ENCODE results near the gene NFIL3.

The NFIL3 gene

DNA sequence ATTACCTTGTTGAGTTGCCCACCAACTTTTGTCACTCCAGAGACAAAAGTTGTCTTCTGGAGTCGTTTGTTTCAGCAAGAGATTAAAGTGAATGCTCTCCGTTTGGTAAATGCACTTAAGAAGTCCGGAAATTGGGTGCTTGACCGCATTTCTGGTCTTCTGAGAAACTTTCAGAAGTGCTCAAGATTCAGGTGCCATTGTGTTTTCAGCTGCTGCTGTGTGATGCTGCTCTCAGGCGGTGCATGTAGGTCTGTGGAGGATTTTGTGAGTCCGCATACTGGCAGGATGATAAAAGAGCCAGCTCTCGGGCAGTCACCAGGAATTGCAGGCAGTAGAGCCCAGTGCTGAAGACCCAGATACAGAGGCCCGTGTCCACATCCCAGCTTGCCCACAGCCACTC lies 5.9 kb upstream of the NFIL3 start:
- Mint-ChIP-seq H3K9me3 (peaks cover 4% of the 10 kb centered on the region), H3K4me1 (peaks cover 9% of the 10 kb centered on the region), H3K27ac (no peak overlapping the region), H3K4me3 (no peak overlapping the region), H3K36me3 (ENCODE audit: low read depth) (no peaks in the 10 kb centered on the region), H3K27me3 (ENCODE audit: low read depth, poor library complexity) (peaks cover 54% of the 10 kb centered on the region)
- DNase-seq, result no peak
- TF ChIP-seq, protein P1, sequence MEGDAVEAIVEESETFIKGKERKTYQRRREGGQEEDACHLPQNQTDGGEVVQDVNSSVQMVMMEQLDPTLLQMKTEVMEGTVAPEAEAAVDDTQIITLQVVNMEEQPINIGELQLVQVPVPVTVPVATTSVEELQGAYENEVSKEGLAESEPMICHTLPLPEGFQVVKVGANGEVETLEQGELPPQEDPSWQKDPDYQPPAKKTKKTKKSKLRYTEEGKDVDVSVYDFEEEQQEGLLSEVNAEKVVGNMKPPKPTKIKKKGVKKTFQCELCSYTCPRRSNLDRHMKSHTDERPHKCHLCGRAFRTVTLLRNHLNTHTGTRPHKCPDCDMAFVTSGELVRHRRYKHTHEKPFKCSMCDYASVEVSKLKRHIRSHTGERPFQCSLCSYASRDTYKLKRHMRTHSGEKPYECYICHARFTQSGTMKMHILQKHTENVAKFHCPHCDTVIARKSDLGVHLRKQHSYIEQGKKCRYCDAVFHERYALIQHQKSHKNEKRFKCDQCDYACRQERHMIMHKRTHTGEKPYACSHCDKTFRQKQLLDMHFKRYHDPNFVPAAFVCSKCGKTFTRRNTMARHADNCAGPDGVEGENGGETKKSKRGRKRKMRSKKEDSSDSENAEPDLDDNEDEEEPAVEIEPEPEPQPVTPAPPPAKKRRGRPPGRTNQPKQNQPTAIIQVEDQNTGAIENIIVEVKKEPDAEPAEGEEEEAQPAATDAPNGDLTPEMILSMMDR (IDR thresholded peaks at IDR 0.05), result no peak

DNA sequence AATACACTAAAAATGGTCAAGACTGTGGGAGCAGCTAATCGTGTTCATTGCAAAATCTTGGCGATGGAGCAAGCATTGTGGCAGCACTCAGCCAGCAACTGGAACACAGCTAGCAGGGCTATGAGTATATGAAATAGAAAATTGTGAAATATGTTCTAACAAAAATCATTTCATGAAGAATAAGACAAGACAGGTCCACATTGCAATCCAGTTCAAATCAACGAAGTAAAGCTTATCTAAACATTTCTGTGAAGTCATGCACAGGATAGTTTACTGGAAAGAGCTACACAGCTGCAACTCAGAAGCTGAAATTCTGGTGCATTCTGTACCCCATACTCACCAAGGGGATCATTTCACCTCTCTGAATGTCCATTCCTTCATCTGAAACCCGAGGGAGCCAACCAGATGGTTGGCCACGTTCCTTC lies 5.3 kb upstream of the NFIL3 start:
- no peak for DNase-seq
- Mint-ChIP-seq H3K4me3 (no peak overlapping the region), H3K4me1 (peaks cover 10% of the 10 kb centered on the region), H3K9me3 (peaks cover 4% of the 10 kb centered on the region), H3K27ac (no peak overlapping the region), H3K36me3 (ENCODE audit: low read depth) (no peaks in the 10 kb centered on the region), H3K27me3 (ENCODE audit: low read depth, poor library complexity) (peaks cover 56% of the 10 kb centered on the region)
- TF ChIP-seq, protein P1 (IDR thresholded peaks at IDR 0.05), result no peak

DNA sequence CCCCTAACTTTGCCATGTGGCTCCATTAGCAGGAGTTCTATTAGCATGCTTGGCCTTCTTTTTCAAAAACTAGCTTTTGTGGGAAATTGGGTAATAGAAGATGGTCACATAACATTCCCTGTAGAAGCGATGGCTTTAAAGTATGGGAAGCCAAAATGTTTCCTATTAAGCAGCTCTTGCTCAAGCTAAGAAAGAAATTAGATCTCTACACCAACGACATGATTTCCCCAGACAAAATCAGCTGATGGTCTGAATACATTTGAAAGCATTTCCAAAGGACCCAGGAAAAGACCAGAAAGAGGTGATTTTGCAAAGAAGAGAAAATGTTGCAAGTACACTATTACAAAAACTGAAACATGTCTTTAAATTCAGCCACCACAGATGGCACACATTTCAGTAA lies 4.8 kb upstream of the NFIL3 start:
- H3K4me3 Mint-ChIP-seq, result no peak overlapping the region

DNA sequence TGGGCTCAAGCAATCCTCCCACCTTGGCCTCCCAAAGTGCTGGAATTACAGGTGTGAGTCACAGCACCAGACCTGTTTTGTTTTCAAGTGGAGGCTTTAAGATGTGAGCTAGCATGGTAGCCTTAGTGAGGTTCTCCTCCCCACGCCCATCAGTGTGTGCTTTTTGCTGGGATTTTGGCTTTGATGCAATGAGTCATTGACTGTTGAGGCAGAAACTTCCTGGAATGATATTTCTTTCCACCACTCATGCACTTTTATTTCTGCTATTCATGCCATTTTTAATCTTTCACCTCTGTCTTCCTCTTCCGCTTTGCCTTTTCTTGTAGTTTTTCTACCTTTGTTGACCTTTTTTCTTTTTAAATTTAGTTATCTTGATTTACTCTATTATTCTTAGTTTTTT lies 4.2 kb upstream of the NFIL3 start:
- Mint-ChIP-seq H3K36me3 (ENCODE audit: low read depth) (no peaks in the 10 kb centered on the region), H3K27ac (no peak overlapping the region), H3K4me3 (no peak overlapping the region), H3K27me3 (ENCODE audit: low read depth, poor library complexity) (peaks cover 56% of the 10 kb centered on the region), H3K9me3 (peaks cover 4% of the 10 kb centered on the region), H3K4me1 (peaks cover 15% of the 10 kb centered on the region)
- TF ChIP-seq, protein P1 (IDR thresholded peaks at IDR 0.05), result no peak
- no peak for DNase-seq

More for the DNA sequence above, 4.8 kb upstream of the NFIL3 start:
- no peak for DNase-seq
- H3K9me3 Mint-ChIP-seq, result peaks cover 4% of the 10 kb centered on the region
- TF ChIP-seq, protein P1 (IDR thresholded peaks at IDR 0.05), result no peak
- H3K27ac Mint-ChIP-seq, result no peak overlapping the region
- H3K36me3 Mint-ChIP-seq (ENCODE audit: low read depth), result no peaks in the 10 kb centered on the region
- H3K4me1 Mint-ChIP-seq, result peaks cover 10% of the 10 kb centered on the region
- H3K27me3 Mint-ChIP-seq (ENCODE audit: low read depth, poor library complexity), result peaks cover 56% of the 10 kb centered on the region

DNA sequence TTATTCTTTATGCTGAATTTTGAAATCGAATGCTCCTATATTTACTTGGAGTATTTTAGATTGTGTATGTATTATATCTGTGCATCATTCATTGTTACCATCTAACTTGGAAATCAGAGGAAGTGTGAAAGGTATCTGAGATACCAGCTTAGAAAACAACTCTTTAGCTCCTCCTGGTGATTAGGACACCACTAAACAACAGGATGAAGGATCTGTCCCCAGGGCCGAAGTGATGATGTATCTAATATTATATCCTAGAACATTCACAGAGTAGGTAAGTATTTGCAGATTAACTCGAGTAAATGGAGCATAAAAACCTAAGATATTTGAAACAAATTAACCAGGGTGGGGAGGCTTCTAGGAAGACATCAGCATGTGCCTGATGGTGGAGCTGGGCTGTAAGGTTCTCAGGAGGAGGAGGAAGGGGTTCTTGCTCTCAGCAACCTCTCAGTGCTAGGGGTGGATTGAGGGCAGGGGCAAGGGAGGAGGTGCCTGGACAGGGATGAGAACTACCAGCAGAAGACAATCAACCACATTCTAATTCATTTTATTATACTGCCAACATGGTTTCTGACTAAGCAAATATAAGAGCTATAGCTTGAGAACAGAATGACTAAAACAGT lies 2.6 kb upstream of the NFIL3 start:
- peaks cover 59% of the 10 kb centered on the region for H3K27me3 Mint-ChIP-seq (ENCODE audit: low read depth, poor library complexity)
- peaks cover 4% of the 10 kb centered on the region for H3K9me3 Mint-ChIP-seq

More for the DNA sequence above, 2.6 kb upstream of the NFIL3 start:
- no peak for DNase-seq
- no peaks in the 10 kb centered on the region for H3K36me3 Mint-ChIP-seq (ENCODE audit: low read depth)
- TF ChIP-seq, protein P1 (IDR thresholded peaks at IDR 0.05), result peak; percentile 40
- H3K27ac Mint-ChIP-seq, result no peak overlapping the region
- H3K4me1 Mint-ChIP-seq, result peaks cover 29% of the 10 kb centered on the region
- H3K4me3 Mint-ChIP-seq, result peak overlapping the region; percentile 18

All from nephron progenitor cell (in vitro differentiated cells).